ENCODE measurements around the gene PHF5A.

DNA sequence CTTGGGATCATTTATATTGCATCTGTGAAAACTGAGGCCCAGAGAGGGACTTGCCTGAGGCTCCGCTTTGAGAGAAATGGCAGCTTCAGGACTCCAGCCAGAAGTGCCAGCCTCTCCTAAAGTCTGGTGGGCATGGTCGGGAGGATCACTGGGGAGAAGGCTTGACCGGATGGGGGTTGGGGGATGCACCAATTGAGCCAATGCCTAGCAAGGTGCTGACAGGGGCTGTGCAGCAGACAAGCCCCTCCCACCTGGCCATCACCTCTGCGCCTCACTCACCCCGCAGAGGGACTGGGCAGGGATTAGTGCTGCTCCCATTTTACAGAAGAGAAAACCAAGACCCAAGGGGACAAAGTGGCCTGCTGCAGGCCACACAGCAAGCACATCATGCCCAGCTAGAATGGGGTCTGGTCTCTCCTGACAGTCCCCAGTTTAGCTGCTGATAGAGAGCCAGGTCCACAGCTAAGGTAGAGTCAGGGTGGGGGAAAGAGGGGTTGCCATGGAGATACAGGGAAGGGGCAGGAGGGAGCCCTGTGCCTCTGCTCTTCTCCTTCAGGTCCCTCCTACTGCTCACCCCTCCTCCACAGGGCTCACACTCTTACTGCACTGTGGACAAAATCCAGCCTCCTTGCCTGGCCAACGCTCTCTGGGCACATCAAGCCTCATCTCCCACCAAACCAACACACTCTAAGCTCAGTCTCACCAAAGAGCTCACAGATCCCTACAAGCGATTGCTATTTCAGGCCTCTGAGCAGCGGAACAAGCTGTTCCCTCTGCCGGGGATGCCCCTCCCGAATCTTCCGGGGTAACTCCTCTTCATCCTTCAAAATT is 57.3 kb downstream of the PHF5A start:
- TF ChIP-seq POLR2A (IDR thresholded peaks at IDR 0.05; ENCODE audit: low read length), result no peak
- no peak for TF ChIP-seq GATA1 (IDR thresholded peaks at IDR 0.05; ENCODE audit: low read depth, low read length)

All from erythroblast (primary cell).